A549 (cell line): ENCODE data around the gene ARHGAP22.

Experiments
- BHLHE40 ChIP-seq: IDR thresholded peaks from 2 replicates; pipeline ENCODE4 v1.6.1; 2012; ENCODE audit warnings: low read depth, low read length, inconsistent platforms
- HOXA7 ChIP-seq: fragments of 250-450 bp; sonication (Bioruptor Pico); IDR thresholded peaks from 2 replicates; pipeline ENCODE4 v1.5.0; 2020; ENCODE audit warnings: mild to moderate bottlenecking, moderate library complexity
- NPAS2 ChIP-seq: fragments of 250-450 bp; sonication (Bioruptor Pico); IDR thresholded peaks from 2 replicates; pipeline ENCODE4 v1.8.0; 2022; ENCODE audit warnings: mild to moderate bottlenecking, moderate library complexity, borderline replicate concordance
- NR3C1 ChIP-seq: fragments of >200 bp; sonication (Bioruptor Twin); formaldehyde crosslinking; IDR thresholded peaks from 3 replicates; pipeline ENCODE4 v1.6.1; 2017
- POLR2A ChIP-seq: IDR thresholded peaks from 2 replicates; pipeline ENCODE4 v1.6.1; 2012; ENCODE audit warnings: mild to moderate bottlenecking, low read length
- RCOR1 ChIP-seq: fragments of 150-350 bp; IDR thresholded peaks from 2 replicates; pipeline ENCODE4 v1.6.1; 2014; ENCODE audit warnings: antibody characterized with exemption, low read length, low read depth
- TP53 ChIP-seq: fragments of 250-450 bp; sonication (Bioruptor Pico); IDR thresholded peaks from 2 replicates; pipeline ENCODE4 v1.5.0; 2021; ENCODE audit warnings: mild to moderate bottlenecking, moderate library complexity
- TF ChIP-seq, protein P1 (sequence below): fragments of >200 bp; sonication (Bioruptor Twin); formaldehyde crosslinking; IDR thresholded peaks from 3 replicates; pipeline ENCODE4 v1.5.1; 2016
- TF ChIP-seq, protein P2 (sequence below): fragments of 250-450 bp; sonication (Bioruptor Pico); IDR thresholded peaks from 2 replicates; pipeline ENCODE4 v1.5.0; 2021; ENCODE audit warnings: mild to moderate bottlenecking, moderate library complexity, borderline replicate concordance

DNA sequence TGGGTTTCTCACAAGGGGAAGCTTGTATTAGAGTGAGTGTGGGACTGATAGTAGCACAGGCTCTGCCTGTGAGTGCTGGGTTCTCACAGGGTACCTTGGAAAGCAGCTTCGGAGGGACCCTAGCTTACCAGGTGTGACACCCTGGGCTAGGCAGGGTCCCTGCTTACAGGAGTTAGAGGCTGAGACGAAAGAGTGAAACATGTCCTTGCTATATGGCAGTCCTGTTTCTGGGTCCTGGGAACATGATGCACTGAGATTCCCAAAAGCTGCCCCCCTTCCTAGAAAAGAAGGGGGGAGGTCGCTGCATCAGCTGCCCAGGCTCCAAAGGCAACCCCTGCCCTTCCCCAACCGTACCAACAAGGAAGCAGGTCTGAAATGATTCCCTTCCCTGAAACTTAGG lies 6.3 kb upstream of the ARHGAP22 start:
- TF ChIP-seq RCOR1 (no peak), POLR2A (no peak), TP53 (CRISPR knock-in tag) (no peak), HOXA7 (CRISPR knock-in tag) (no peak), NPAS2 (CRISPR knock-in tag) (no peak), BHLHE40 (no peak), NR3C1 (no peak)
- TF ChIP-seq, protein P1, sequence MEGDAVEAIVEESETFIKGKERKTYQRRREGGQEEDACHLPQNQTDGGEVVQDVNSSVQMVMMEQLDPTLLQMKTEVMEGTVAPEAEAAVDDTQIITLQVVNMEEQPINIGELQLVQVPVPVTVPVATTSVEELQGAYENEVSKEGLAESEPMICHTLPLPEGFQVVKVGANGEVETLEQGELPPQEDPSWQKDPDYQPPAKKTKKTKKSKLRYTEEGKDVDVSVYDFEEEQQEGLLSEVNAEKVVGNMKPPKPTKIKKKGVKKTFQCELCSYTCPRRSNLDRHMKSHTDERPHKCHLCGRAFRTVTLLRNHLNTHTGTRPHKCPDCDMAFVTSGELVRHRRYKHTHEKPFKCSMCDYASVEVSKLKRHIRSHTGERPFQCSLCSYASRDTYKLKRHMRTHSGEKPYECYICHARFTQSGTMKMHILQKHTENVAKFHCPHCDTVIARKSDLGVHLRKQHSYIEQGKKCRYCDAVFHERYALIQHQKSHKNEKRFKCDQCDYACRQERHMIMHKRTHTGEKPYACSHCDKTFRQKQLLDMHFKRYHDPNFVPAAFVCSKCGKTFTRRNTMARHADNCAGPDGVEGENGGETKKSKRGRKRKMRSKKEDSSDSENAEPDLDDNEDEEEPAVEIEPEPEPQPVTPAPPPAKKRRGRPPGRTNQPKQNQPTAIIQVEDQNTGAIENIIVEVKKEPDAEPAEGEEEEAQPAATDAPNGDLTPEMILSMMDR: no peak
- TF ChIP-seq, protein P2, sequence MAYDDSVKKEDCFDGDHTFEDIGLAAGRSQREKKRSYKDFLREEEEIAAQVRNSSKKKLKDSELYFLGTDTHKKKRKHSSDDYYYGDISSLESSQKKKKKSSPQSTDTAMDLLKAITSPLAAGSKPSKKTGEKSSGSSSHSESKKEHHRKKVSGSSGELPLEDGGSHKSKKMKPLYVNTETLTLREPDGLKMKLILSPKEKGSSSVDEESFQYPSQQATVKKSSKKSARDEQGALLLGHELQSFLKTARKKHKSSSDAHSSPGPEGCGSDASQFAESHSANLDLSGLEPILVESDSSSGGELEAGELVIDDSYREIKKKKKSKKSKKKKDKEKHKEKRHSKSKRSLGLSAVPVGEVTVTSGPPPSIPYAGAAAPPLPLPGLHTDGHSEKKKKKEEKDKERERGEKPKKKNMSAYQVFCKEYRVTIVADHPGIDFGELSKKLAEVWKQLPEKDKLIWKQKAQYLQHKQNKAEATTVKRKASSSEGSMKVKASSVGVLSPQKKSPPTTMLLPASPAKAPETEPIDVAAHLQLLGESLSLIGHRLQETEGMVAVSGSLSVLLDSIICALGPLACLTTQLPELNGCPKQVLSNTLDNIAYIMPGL: no peak
